Measurements from ENCODE around the gene HIVEP3. TPM values are rescaled to one million over a fixed set of nuclear protein-coding genes. Genes with fewer than 3 reads are reported as not detected.

HIVEP3 gene
- total and polyA plus RNA-seq, 2 donors (not counting 1 experiment from before 2014, with no cell fraction given) = 2.0 to 5.1 TPM

DNA sequence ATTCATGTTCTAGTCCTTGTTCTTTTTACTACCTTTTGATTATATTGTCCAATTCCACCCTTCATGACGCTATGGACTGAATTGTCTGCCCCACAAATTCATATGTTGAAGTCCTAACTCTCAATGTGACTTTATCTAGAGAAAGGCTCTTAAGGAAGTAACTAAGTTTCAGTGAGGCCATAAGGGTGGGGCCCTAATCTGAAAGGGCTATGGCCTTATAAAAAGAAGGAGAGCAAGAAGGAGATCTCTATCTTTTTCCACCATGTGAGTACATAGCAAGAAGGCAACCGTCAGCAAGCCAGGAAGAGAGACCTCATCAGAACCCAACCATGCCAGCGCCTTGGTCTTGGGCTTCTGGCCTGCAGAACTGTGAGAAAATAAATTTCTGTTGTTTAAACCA is 95.9 kb downstream of the HIVEP3 start:
- Histone ChIP-seq H3K4me1 (ENCODE audit: control insufficient read depth in 2 of 2, insufficient read depth in 2 of 2, low read length in 2 of 2) (peaks cover 0 to 2% of the 10 kb centered on the region in 2 donors), H3K9me3 (ENCODE audit: control extremely low read depth in 1 of 3, control insufficient read depth in 2 of 3, insufficient read depth in 1 of 3, low read length in 2 of 3) (no peaks in the 10 kb centered on the region), H3K9ac (ENCODE audit: low read length) (no peak overlapping the region), H2AFZ (ENCODE audit: insufficient read depth, low read depth, low read length, poor library complexity, severe bottlenecking) (no peak overlapping the region), H3K4me3 (ENCODE audit: control extremely low read depth in 1 of 5, extremely low read depth in 1 of 5, insufficient read depth in 1 of 5, low read depth in 2 of 5, low read length in 4 of 5) (no peak overlapping the region), H3K27me3 (replicated peaks in 1 of 4; ENCODE audit: control extremely low read depth in 1 of 4, control insufficient read depth in 3 of 4, insufficient read depth in 4 of 4, low read length in 3 of 4) (no peaks in the 10 kb centered on the region), H3K36me3 (replicated peaks in 1 of 2; ENCODE audit: control extremely low read depth in 1 of 2, control insufficient read depth in 1 of 2, extremely low read depth in 1 of 2, insufficient read depth in 2 of 2, low read length in 1 of 2) (no peaks in the 10 kb centered on the region), H3K79me2 (ENCODE audit: control insufficient read depth, insufficient read depth, low read length) (no peaks in the 10 kb centered on the region), H3K4me2 (replicated peaks; ENCODE audit: low read depth, low read length, poor library complexity, severe bottlenecking) (no peak overlapping the region), H4K20me1 (ENCODE audit: control insufficient read depth, insufficient read depth, low read length, poor library complexity, severe bottlenecking) (no peaks in the 10 kb centered on the region), H3K27ac (ENCODE audit: low read length in 2 of 2) (no peak overlapping the region)
- ATAC-seq (ENCODE audit: low read depth) (no peak), DNase-seq (no peak)
- H3K9me3 Mint-ChIP-seq (ENCODE audit: insufficient read depth) = no peaks in the 10 kb centered on the region
- H3K27ac Mint-ChIP-seq = no peak overlapping the region
- 80% methylated on average over 1 of the region's 3 CpGs for WGBS (ENCODE audit: insufficient coverage)
- intact Hi-C loops (cut with micrococcal nuclease) = no loop called here
- no peak overlapping the region for H3K4me3 Mint-ChIP-seq
- POLR2A ChIA-PET = no interaction called here
- TF ChIP-seq EZH2 (IDR thresholded peaks at IDR 0.05; ENCODE audit: borderline replicate concordance, insufficient read depth, low read depth, low read length, poor library complexity, severe bottlenecking) = no peak
- TF ChIP-seq, protein P1, sequence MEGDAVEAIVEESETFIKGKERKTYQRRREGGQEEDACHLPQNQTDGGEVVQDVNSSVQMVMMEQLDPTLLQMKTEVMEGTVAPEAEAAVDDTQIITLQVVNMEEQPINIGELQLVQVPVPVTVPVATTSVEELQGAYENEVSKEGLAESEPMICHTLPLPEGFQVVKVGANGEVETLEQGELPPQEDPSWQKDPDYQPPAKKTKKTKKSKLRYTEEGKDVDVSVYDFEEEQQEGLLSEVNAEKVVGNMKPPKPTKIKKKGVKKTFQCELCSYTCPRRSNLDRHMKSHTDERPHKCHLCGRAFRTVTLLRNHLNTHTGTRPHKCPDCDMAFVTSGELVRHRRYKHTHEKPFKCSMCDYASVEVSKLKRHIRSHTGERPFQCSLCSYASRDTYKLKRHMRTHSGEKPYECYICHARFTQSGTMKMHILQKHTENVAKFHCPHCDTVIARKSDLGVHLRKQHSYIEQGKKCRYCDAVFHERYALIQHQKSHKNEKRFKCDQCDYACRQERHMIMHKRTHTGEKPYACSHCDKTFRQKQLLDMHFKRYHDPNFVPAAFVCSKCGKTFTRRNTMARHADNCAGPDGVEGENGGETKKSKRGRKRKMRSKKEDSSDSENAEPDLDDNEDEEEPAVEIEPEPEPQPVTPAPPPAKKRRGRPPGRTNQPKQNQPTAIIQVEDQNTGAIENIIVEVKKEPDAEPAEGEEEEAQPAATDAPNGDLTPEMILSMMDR (IDR thresholded peaks at IDR 0.05) = no peak
- CTCF ChIA-PET = no interaction called here
- no peaks in the 10 kb centered on the region for H3K27me3 Mint-ChIP-seq
- H3K4me1 Mint-ChIP-seq = peaks cover 11% of the 10 kb centered on the region

- no CpG with 5 or more reads among the region's 1 CpG for WGBS (ENCODE audit: insufficient coverage)
- Histone ChIP-seq H3K27ac (ENCODE audit: low read length in 2 of 2) (no peak overlapping the region), H4K20me1 (ENCODE audit: control insufficient read depth, insufficient read depth, low read length, poor library complexity, severe bottlenecking) (no peaks in the 10 kb centered on the region), H3K36me3 (replicated peaks in 1 of 2; ENCODE audit: control extremely low read depth in 1 of 2, control insufficient read depth in 1 of 2, extremely low read depth in 1 of 2, insufficient read depth in 2 of 2, low read length in 1 of 2) (no peaks in the 10 kb centered on the region), H3K9me3 (ENCODE audit: control extremely low read depth in 1 of 3, control insufficient read depth in 2 of 3, insufficient read depth in 1 of 3, low read length in 2 of 3) (no peaks in the 10 kb centered on the region), H3K9ac (ENCODE audit: low read length) (no peak overlapping the region), H2AFZ (ENCODE audit: insufficient read depth, low read depth, low read length, poor library complexity, severe bottlenecking) (no peak overlapping the region), H3K4me1 (ENCODE audit: control insufficient read depth in 2 of 2, insufficient read depth in 2 of 2, low read length in 2 of 2) (peaks cover 0 to 2% of the 10 kb centered on the region in 2 donors), H3K79me2 (ENCODE audit: control insufficient read depth, insufficient read depth, low read length) (no peaks in the 10 kb centered on the region), H3K27me3 (replicated peaks in 1 of 4; ENCODE audit: control extremely low read depth in 1 of 4, control insufficient read depth in 3 of 4, insufficient read depth in 4 of 4, low read length in 3 of 4) (no peaks in the 10 kb centered on the region), H3K4me2 (replicated peaks; ENCODE audit: low read depth, low read length, poor library complexity, severe bottlenecking) (no peak overlapping the region), H3K4me3 (ENCODE audit: control extremely low read depth in 1 of 5, extremely low read depth in 1 of 5, insufficient read depth in 1 of 5, low read depth in 2 of 5, low read length in 4 of 5) (no peak overlapping the region)
- no peak for TF ChIP-seq EZH2 (IDR thresholded peaks at IDR 0.05; ENCODE audit: borderline replicate concordance, insufficient read depth, low read depth, low read length, poor library complexity, severe bottlenecking)
- TF ChIP-seq, protein P1 (IDR thresholded peaks at IDR 0.05) = no peak
- H3K9me3 Mint-ChIP-seq (ENCODE audit: insufficient read depth) = no peaks in the 10 kb centered on the region
- H3K4me1 Mint-ChIP-seq = peaks cover 11% of the 10 kb centered on the region
- ChIA-PET POLR2A (no interaction called here), CTCF (no interaction called here)
- DNase-seq = no peak
- H3K27me3 Mint-ChIP-seq = no peaks in the 10 kb centered on the region
- intact Hi-C loops (cut with micrococcal nuclease) = no loop called here
- H3K4me3 Mint-ChIP-seq = no peak overlapping the region
- no peak for ATAC-seq (ENCODE audit: low read depth)
- no peak overlapping the region for H3K27ac Mint-ChIP-seq
Measured at GRCh38 chr1:41819843-41820242, 98.9 kb downstream of the HIVEP3 start.
